ENCODE measurements around the gene OPRD1.

The OPRD1 gene

GRCh38 chr1:28894785-28895184 is 82.8 kb downstream of the OPRD1 start:
- CTCF ChIA-PET = interaction anchor here (0.7 to 10.7 kb wide), 6 partner anchors 8 to 309 kb away, joined by 3 to 182 read pairs (median 6); no protein-coding TSS in a partner anchor
- no peak for DNase-seq (ENCODE audit: low read depth, low spot score)
- POLR2A ChIA-PET = no interaction called here
- no peak overlapping the region for H3K4me3 ChIP-seq (ENCODE audit: low read depth, low read length)
- TF ChIP-seq CTCF (IDR thresholded peaks at IDR 0.05; ENCODE audit: insufficient read depth, low read length, missing control alignments) = no peak

- no peak for TF ChIP-seq CTCF (IDR thresholded peaks at IDR 0.05; ENCODE audit: insufficient read depth, low read length, missing control alignments)
- ChIA-PET CTCF (interaction anchor here (1.6 to 10.7 kb wide), 3 partner anchors 14 to 306 kb away, joined by 5 to 182 read pairs (median 7); no protein-coding TSS in a partner anchor), POLR2A (no interaction called here)
- no peak for DNase-seq (ENCODE audit: low read depth, low spot score)
- no peak overlapping the region for H3K4me3 ChIP-seq (ENCODE audit: low read depth, low read length)
Observed at GRCh38 chr1:28895896-28896608, 84.1 kb downstream of the OPRD1 start.

- H3K4me3 ChIP-seq (ENCODE audit: low read depth, low read length) = no peak overlapping the region
- no peak for DNase-seq (ENCODE audit: low read depth, low spot score)
- TF ChIP-seq CTCF (IDR thresholded peaks at IDR 0.05; ENCODE audit: insufficient read depth, low read length, missing control alignments) = no peak
- CTCF ChIA-PET = interaction anchor here (1.6 to 10.7 kb wide), 3 partner anchors 15 to 306 kb away, joined by 5 to 182 read pairs (median 7); no protein-coding TSS in a partner anchor
- POLR2A ChIA-PET = no interaction called here
Observed at GRCh38 chr1:28896609-28896986, 84.6 kb downstream of the OPRD1 start.

- CTCF ChIA-PET = interaction anchor here (1.1 to 10.7 kb wide), 5 partner anchors 16 to 305 kb away, joined by 5 to 182 read pairs (median 7); no protein-coding TSS in a partner anchor
- H3K4me3 ChIP-seq (ENCODE audit: low read depth, low read length) = no peak overlapping the region
- POLR2A ChIA-PET = no interaction called here
- no peak for TF ChIP-seq CTCF (IDR thresholded peaks at IDR 0.05; ENCODE audit: insufficient read depth, low read length, missing control alignments)
- no peak for DNase-seq (ENCODE audit: low read depth, low spot score)
Observed at GRCh38 chr1:28897789-28898188, 85.8 kb downstream of the OPRD1 start.

- no peak overlapping the region for H3K4me3 ChIP-seq (ENCODE audit: low read depth, low read length)
- no peak for DNase-seq (ENCODE audit: low read depth, low spot score)
- ChIA-PET POLR2A (no interaction called here), CTCF (interaction anchor here (1.1 to 10.7 kb wide), 4 partner anchors 16 to 304 kb away, joined by 4 to 182 read pairs (median 6); no protein-coding TSS in a partner anchor)
- TF ChIP-seq CTCF (IDR thresholded peaks at IDR 0.05; ENCODE audit: insufficient read depth, low read length, missing control alignments) = no peak
Observed at GRCh38 chr1:28898405-28898881, 86.5 kb downstream of the OPRD1 start.

GRCh38 chr1:28899267-28899666 is 87.3 kb downstream of the OPRD1 start:
- ChIA-PET POLR2A (no interaction called here), CTCF (interaction anchor here (1.1 to 10.7 kb wide), 6 partner anchors 15 to 134 kb away, joined by 3 to 182 read pairs (median 6); no protein-coding TSS in a partner anchor)

More at GRCh38 chr1:28899267-28899666, 87.3 kb downstream of the OPRD1 start:
- no peak for TF ChIP-seq CTCF (IDR thresholded peaks at IDR 0.05; ENCODE audit: insufficient read depth, low read length, missing control alignments)
- H3K4me3 ChIP-seq (ENCODE audit: low read depth, low read length) = no peak overlapping the region
- DNase-seq (ENCODE audit: low read depth, low spot score) = no peak
